ENCODE measurements around the gene TECTA. TPM values are rescaled to one million over a fixed set of nuclear protein-coding genes. Genes with fewer than 3 reads are reported as not detected.
"Not testable (repeated sequence)": the region's sequence is repeated elsewhere in the genome, so short reads cannot be mapped to it uniquely, and the experiment has no call there.

TECTA gene
- total and polyA plus RNA-seq, 2 donors (not counting 1 experiment from before 2014, with no cell fraction given), result 0.30 to 0.33 TPM

- H4K20me1 ChIP-seq (ENCODE audit: control insufficient read depth, extremely low read depth, insufficient read depth, low read length), result no peaks in the 10 kb centered on the region
- H3K4me3 ChIP-seq (replicated peaks in 1 of 4; ENCODE audit: control extremely low read depth in 1 of 4, insufficient read depth in 1 of 4, low read depth in 3 of 4, low read length in 4 of 4), result no peak overlapping the region
- H3K9ac ChIP-seq (ENCODE audit: insufficient read depth, low read length), result no peak overlapping the region
- no peaks in the 10 kb centered on the region for H3K36me3 ChIP-seq (ENCODE audit: control insufficient read depth, insufficient read depth, low read length)
- H3K4me2 ChIP-seq (ENCODE audit: extremely low read depth, insufficient read depth, low read length), result no peak overlapping the region
- no peaks in the 10 kb centered on the region for H3K27me3 ChIP-seq (ENCODE audit: control insufficient read depth, insufficient read depth, low read length)
- H3K79me2 ChIP-seq (ENCODE audit: control insufficient read depth, insufficient read depth, low read length), result no peaks in the 10 kb centered on the region
- H3K27ac ChIP-seq (ENCODE audit: insufficient read depth, low read length), result no peak overlapping the region
- H3K4me1 ChIP-seq (ENCODE audit: control insufficient read depth, extremely low read depth, insufficient read depth, low read length), result no peaks in the 10 kb centered on the region
- no peak overlapping the region for H2AFZ ChIP-seq (ENCODE audit: low read length)
- TF ChIP-seq CTCF (conservative IDR thresholded peaks at IDR 0.05 in 1 of 2, IDR thresholded peaks at IDR 0.05 in 1 of 2; ENCODE audit: low read depth in 1 of 2, low read length in 2 of 2), result no peak
- TF ChIP-seq EZH2 (IDR thresholded peaks at IDR 0.05; ENCODE audit: low read length, missing control alignments), result no peak
- H3K9me3 ChIP-seq (ENCODE audit: control insufficient read depth, insufficient read depth, low read depth, low read length), result no peaks in the 10 kb centered on the region
- peak in 1 of 2 donors; percentile 1 for DNase-seq (ENCODE audit: low read depth in 2 of 2)
Measured at GRCh38 chr11:121163658-121164308, 62.7 kb downstream of the TECTA start.

- H3K4me2 ChIP-seq (ENCODE audit: extremely low read depth, insufficient read depth, low read length), result not testable (repeated sequence)
Measured at GRCh38 chr11:121177629-121178028, 76.6 kb downstream of the TECTA start.

GRCh38 chr11:121179306-121179705 is 78.3 kb downstream of the TECTA start:
- Histone ChIP-seq H3K4me1 (ENCODE audit: control insufficient read depth, extremely low read depth, insufficient read depth, low read length) (no peaks in the 10 kb centered on the region), H3K36me3 (ENCODE audit: control insufficient read depth, insufficient read depth, low read length) (no peaks in the 10 kb centered on the region), H2AFZ (ENCODE audit: low read length) (no peak overlapping the region), H3K9me3 (ENCODE audit: control insufficient read depth, insufficient read depth, low read depth, low read length) (no peaks in the 10 kb centered on the region), H3K4me2 (ENCODE audit: extremely low read depth, insufficient read depth, low read length) (no peak overlapping the region), H3K4me3 (replicated peaks in 1 of 4; ENCODE audit: control extremely low read depth in 1 of 4, insufficient read depth in 1 of 4, low read depth in 3 of 4, low read length in 4 of 4) (no peak overlapping the region), H4K20me1 (ENCODE audit: control insufficient read depth, extremely low read depth, insufficient read depth, low read length) (no peaks in the 10 kb centered on the region), H3K9ac (ENCODE audit: insufficient read depth, low read length) (no peak overlapping the region), H3K27ac (ENCODE audit: insufficient read depth, low read length) (no peak overlapping the region), H3K27me3 (ENCODE audit: control insufficient read depth, insufficient read depth, low read length) (no peaks in the 10 kb centered on the region), H3K79me2 (ENCODE audit: control insufficient read depth, insufficient read depth, low read length) (no peaks in the 10 kb centered on the region)
- no peak for DNase-seq (ENCODE audit: low read depth in 2 of 2)
- no peak for TF ChIP-seq CTCF (conservative IDR thresholded peaks at IDR 0.05 in 1 of 2, IDR thresholded peaks at IDR 0.05 in 1 of 2; ENCODE audit: low read depth in 1 of 2, low read length in 2 of 2)
- no peak for TF ChIP-seq EZH2 (IDR thresholded peaks at IDR 0.05; ENCODE audit: low read length, missing control alignments)

More at GRCh38 chr11:121177629-121178028, 76.6 kb downstream of the TECTA start:
- not testable (repeated sequence) for H3K36me3 ChIP-seq (ENCODE audit: control insufficient read depth, insufficient read depth, low read length); H3K4me3 ChIP-seq (replicated peaks in 1 of 4; ENCODE audit: control extremely low read depth in 1 of 4, insufficient read depth in 1 of 4, low read depth in 3 of 4, low read length in 4 of 4); H2AFZ ChIP-seq (ENCODE audit: low read length); DNase-seq (ENCODE audit: low read depth in 2 of 2); H3K9ac ChIP-seq (ENCODE audit: insufficient read depth, low read length); H3K27me3 ChIP-seq (ENCODE audit: control insufficient read depth, insufficient read depth, low read length); H3K4me1 ChIP-seq (ENCODE audit: control insufficient read depth, extremely low read depth, insufficient read depth, low read length); H3K27ac ChIP-seq (ENCODE audit: insufficient read depth, low read length); H4K20me1 ChIP-seq (ENCODE audit: control insufficient read depth, extremely low read depth, insufficient read depth, low read length); H3K9me3 ChIP-seq (ENCODE audit: control insufficient read depth, insufficient read depth, low read depth, low read length); H3K79me2 ChIP-seq (ENCODE audit: control insufficient read depth, insufficient read depth, low read length)
